Fibroblast of lung (primary cell): ENCODE measurements around the gene ZNF680. TPM values are rescaled to one million over a fixed set of nuclear protein-coding genes. Genes with fewer than 3 reads are reported as not detected.
A peak's percentile ranks its signal among the peaks of the same experiment; 100 is the strongest.

Source experiments
- DNase-seq, 2 donors: peaks; one replicate each; pipeline versions ENCODE4 v3.0.0 to v3.0.0-alpha.2; 2010; ENCODE audit warnings: low read depth in 2 of 2
- H2AFZ ChIP-seq: 2 replicates; pipeline ENCODE4 v1.5.1; 2012; ENCODE audit warnings: low read length, control low read depth, inconsistent platforms
- H3K27ac ChIP-seq: 2 replicates; pipeline ENCODE4 v1.5.1; 2011; ENCODE audit warnings: low read length, control low read depth; ENCODE audit not compliant: insufficient read depth
- H3K27me3 ChIP-seq: 2 replicates; pipeline ENCODE4 v1.5.1; 2011; ENCODE audit warnings: mild to moderate bottlenecking, low read length; ENCODE audit not compliant: control insufficient read depth, insufficient read depth
- H3K36me3 ChIP-seq: 2 replicates; pipeline ENCODE4 v1.5.1; 2011; ENCODE audit warnings: low read length; ENCODE audit not compliant: control insufficient read depth, insufficient read depth
- H3K4me1 ChIP-seq: 2 replicates; pipeline ENCODE4 v1.5.1; 2011; ENCODE audit warnings: low read length; ENCODE audit not compliant: control insufficient read depth, insufficient read depth; ENCODE audit errors: extremely low read depth
- H3K4me2 ChIP-seq: 2 replicates; pipeline ENCODE4 v1.5.1; 2011; ENCODE audit warnings: low read length, control low read depth; ENCODE audit not compliant: insufficient read depth; ENCODE audit errors: extremely low read depth
- H3K4me3 ChIP-seq, 4 experiments: fragments of 200-600 bp in 1 of 4; sonication (generic) in 1 of 4; replicated peaks in 1 of 4; 2 replicates each; pipeline ENCODE4 v1.5.1; 2011 to 2016; ENCODE audit warnings: low read length in 4 of 4, low read depth in 3 of 4, mild to moderate bottlenecking in 3 of 4, control low read depth in 2 of 4, inconsistent platforms in 1 of 4, mixed read lengths in 1 of 4; ENCODE audit not compliant: insufficient read depth in 1 of 4; ENCODE audit errors: control extremely low read depth in 1 of 4
- H3K79me2 ChIP-seq: 2 replicates; pipeline ENCODE4 v1.5.1; 2012; ENCODE audit warnings: mild to moderate bottlenecking, low read length, inconsistent platforms; ENCODE audit not compliant: control insufficient read depth, insufficient read depth
- H3K9ac ChIP-seq: 2 replicates; pipeline ENCODE4 v1.5.1; 2011; ENCODE audit warnings: mild to moderate bottlenecking, low read length, control low read depth; ENCODE audit not compliant: insufficient read depth
- H3K9me3 ChIP-seq: 2 replicates; pipeline ENCODE4 v1.5.1; 2012; ENCODE audit warnings: low read depth, low read length; ENCODE audit not compliant: control insufficient read depth, insufficient read depth
- H4K20me1 ChIP-seq: 2 replicates; pipeline ENCODE4 v1.5.1; 2011; ENCODE audit warnings: low read length; ENCODE audit not compliant: control insufficient read depth, insufficient read depth; ENCODE audit errors: extremely low read depth
- CTCF ChIP-seq, 2 donors: IDR thresholded peaks in 1 of 2; conservative IDR thresholded peaks in 1 of 2; 1 replicate in 1 of 2; 2 replicates in 1 of 2; pipeline ENCODE4 v1.5.1; 2011 to 2012; ENCODE audit warnings: low read length in 2 of 2, control low read depth in 1 of 2, inconsistent platforms in 1 of 2, low read depth in 1 of 2, mild to moderate bottlenecking in 1 of 2
- EZH2 ChIP-seq: IDR thresholded peaks from 2 replicates; pipeline ENCODE4 v1.5.1; 2012; ENCODE audit warnings: low read length, control low read depth, mild to moderate bottlenecking; ENCODE audit errors: missing control alignments
- polyA plus RNA-seq, 2 donors: library from polyadenylated mRNA; depleted of rRNA in 1 of 2; stranded (reverse) in 1 of 2; unstranded in 1 of 2; fragments of >200 nt; gene quantifications; 2 replicates each; pipeline ENCODE4 v1.2.1, GENCODE V29; 2011 to 2012; ENCODE audit warnings: missing spikeins in 1 of 2
- total RNA-seq: library from RNA; depleted of rRNA; stranded (reverse); fragments of >200 nt; gene quantifications from 2 replicates; pipeline ENCODE4 v1.2.1, GENCODE V29; 2014

ZNF680 gene
- total and polyA plus RNA-seq, 2 donors (not counting 1 experiment from before 2014, with no cell fraction given) = 2.2 to 10.1 TPM

GRCh38 chr7:64603271-64603670, 40.4 kb upstream of the ZNF680 start:
- H3K4me2 ChIP-seq = no peak overlapping the region
- no peak overlapping the region for H3K27ac ChIP-seq
- no peaks in the 10 kb centered on the region for H3K9me3 ChIP-seq
- no peak for DNase-seq
- no peak overlapping the region for H3K4me3 ChIP-seq
- H3K36me3 ChIP-seq = no peaks in the 10 kb centered on the region
- H3K9ac ChIP-seq = no peak overlapping the region
- H3K79me2 ChIP-seq = no peaks in the 10 kb centered on the region
- no peaks in the 10 kb centered on the region for H4K20me1 ChIP-seq
- H3K27me3 ChIP-seq = no peaks in the 10 kb centered on the region
- H3K4me1 ChIP-seq = no peaks in the 10 kb centered on the region
- no peak for TF ChIP-seq EZH2
- H2AFZ ChIP-seq = no peak overlapping the region

GRCh38 chr7:64602518-64602917, 39.6 kb upstream of the ZNF680 start:
- no peak for TF ChIP-seq CTCF (conservative IDR thresholded peaks at IDR 0.05 in 1 of 2, IDR thresholded peaks at IDR 0.05 in 1 of 2; ENCODE audit: low read depth in 1 of 2, low read length in 2 of 2)
- TF ChIP-seq EZH2 = no peak
- Histone ChIP-seq H3K4me1 (no peaks in the 10 kb centered on the region), H3K4me2 (no peak overlapping the region), H3K9me3 (no peaks in the 10 kb centered on the region), H3K27me3 (no peaks in the 10 kb centered on the region), H3K27ac (no peak overlapping the region), H3K36me3 (no peaks in the 10 kb centered on the region), H3K79me2 (no peaks in the 10 kb centered on the region), H3K9ac (no peak overlapping the region), H3K4me3 (no peak overlapping the region), H4K20me1 (no peaks in the 10 kb centered on the region), H2AFZ (no peak overlapping the region)
- DNase-seq = peak; percentile 33 to 79

- no peak for TF ChIP-seq EZH2
- TF ChIP-seq CTCF (conservative IDR thresholded peaks at IDR 0.05 in 1 of 2, IDR thresholded peaks at IDR 0.05 in 1 of 2; ENCODE audit: low read depth in 1 of 2, low read length in 2 of 2) = no peak
- peak in 1 of 2 donors; percentile 22 for DNase-seq
- Histone ChIP-seq H3K27me3 (no peaks in the 10 kb centered on the region), H3K36me3 (no peaks in the 10 kb centered on the region), H3K4me3 (no peak overlapping the region), H2AFZ (no peak overlapping the region), H3K9ac (no peak overlapping the region), H3K4me2 (no peak overlapping the region), H3K4me1 (no peaks in the 10 kb centered on the region), H3K9me3 (no peaks in the 10 kb centered on the region), H3K79me2 (no peaks in the 10 kb centered on the region), H3K27ac (no peak overlapping the region), H4K20me1 (no peaks in the 10 kb centered on the region)
Observed at GRCh38 chr7:64602086-64602485, 39.2 kb upstream of the ZNF680 start.
